Measurements from ENCODE around the gene EXOC7.

Gene EXOC7

DNA sequence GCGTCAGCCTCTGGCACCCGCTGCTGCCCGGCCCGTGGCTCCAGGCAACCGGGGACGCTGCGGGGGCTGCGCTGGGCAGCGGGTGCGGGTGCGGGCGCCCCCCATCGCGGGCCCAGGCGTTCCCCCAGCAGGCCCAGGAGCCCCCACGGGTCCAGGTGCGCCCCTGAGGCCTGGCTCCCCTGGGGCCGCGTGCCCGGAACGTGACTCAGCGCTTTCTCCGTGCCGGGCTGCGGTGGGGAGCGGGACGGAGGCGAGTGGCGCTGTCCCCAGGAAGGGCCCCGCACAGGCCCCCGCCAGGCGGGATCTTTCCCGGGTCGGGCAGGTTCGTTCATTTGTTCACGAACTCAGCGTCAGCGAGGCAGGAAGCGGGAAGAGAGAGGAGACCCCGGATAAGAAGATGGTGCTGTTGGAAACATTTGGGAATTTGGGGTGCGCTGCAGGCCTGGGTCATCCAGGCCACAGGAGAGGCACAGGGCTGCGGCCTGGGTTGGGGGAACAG, 18.4 kb upstream of the EXOC7 start:
- DNase-seq = no peak

- DNase-seq = no peak
Measured at GRCh38 chr17:76120658-76121008, 17.0 kb upstream of the EXOC7 start.

GRCh38 chr17:76119409-76120371, 16.1 kb upstream of the EXOC7 start:
- DNase-seq = no peak

GRCh38 chr17:76115138-76115754, 11.7 kb upstream of the EXOC7 start:
- DNase-seq = no peak

GRCh38 chr17:76111956-76112355, 8.4 kb upstream of the EXOC7 start:
- no peak for DNase-seq

DNA sequence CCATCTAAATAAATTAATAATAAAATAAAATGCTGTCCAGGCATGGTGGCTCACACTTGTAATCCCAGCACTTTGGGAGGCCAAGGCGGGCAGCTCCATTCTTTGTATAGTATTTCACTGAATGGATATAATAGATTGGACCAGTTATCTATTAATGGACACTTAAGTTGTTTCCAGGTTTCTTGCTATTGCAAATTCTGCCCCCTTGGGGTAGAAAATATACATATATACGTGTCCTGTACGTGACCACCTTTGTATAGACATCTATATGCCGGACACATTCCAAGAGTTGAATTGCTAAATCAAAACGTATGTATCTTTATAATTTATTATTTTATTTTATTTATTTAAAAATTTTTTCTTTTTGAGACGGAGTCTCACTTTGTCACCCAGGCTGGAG, 3.9 kb upstream of the EXOC7 start:
- no peak for DNase-seq

DNA sequence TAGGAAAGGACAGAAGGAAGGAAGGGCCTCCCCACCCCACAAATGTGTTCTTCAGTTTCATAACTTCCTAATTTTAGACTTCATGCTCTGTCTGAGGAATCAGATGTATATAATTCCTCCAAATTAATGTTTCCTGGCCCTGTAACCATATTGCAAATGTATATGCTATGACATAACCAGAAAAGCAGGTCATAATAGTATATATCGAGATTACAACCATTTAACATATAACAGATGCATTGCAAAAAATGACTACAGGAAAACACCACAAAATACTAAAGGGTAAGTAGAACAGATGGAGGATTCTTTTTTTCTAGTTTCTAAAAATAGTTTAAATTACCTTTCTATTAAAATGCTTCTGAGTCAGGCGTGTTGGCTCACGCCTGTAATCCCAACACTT, 3.1 kb upstream of the EXOC7 start:
- DNase-seq = no peak

DNA sequence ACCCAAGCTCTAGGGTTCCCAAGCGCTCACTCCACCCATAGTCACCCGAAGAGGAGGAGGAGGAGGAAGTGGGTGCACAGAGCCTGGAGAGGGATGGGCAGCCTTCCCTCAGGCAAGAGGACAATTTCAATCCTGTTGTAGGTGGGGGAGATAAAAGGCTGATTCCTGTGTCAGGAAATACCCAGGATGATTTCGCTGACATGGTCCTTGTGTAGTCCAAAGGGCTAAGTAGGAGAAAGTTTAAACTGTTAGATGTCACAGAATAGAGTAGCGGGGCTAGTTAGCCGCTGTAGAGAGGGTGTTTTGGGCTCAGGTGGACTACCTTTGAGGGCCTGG, 1.3 kb upstream of the EXOC7 start:
- no peak for DNase-seq

- no peak for DNase-seq
Measured at GRCh38 chr17:76104140-76104895, 731 bp upstream of the EXOC7 start.

DNA sequence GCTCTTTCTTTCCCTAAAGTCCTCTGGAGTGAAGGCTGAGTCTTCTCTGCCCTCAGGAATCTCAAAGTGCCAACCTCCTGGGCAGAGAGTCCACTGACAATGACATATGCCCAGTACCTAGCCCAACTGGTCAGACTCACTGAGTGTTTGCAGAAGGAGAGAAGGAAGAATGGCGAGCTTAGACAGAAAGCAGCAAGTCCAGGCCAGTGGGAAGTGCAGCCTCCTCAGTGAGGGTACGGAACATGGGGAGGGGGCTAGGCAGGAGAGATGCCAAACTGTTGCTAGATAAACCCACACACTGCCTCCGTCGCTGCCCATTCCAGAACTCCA, 678 bp downstream of the EXOC7 start:
- DNase-seq = no peak

DNA sequence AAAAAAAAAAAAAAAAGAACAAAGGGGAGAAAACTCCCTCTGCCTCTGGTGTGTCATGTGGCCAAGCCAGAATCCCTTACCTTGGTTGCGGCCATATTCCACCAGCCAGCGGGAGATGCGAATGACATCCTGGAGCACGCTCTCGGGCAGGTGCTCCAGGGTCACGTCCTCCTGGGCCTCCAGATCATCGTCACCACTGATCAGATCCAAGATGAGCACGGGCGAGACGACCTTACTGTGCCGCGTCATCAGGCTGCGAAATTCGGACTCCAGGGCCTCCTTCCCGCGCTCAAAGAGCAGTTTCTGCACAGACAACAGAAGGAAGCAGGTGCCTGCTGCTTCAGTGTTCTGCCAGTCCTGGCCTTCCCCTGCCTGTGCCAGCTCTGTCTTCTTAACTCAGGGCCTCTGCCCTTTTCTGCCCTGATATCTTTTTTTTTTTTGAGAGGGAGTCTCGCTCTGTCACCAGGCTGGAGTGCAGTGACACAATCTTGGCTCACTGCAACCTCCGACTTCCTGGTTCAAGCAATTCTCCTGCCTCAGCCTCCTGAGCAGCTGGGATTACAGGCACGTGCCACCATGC, 5.8 kb downstream of the EXOC7 start:
- no peak for DNase-seq

- no peak for DNase-seq
Measured at GRCh38 chr17:76095943-76096342, 7.6 kb downstream of the EXOC7 start.

DNA sequence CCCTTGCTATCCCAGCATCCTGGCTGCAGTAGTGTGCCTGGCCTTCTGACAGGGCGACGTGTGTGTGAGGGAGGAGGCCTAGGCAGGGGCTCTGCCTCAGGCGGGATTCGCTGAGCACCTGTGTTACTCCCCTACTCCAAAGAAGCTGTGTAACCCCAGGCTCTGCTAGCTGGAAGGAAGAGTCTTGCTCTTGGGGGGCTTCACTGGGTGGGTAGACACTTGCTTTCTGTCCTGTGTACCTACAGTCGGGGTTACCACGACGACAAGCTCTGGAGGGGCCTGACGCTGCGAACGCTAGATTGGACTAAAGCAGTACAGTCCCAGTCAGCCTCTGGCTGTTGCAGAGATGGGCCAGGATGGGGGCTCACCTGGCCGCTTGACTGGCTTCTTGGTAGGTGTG, 9.5 kb downstream of the EXOC7 start:
- DNase-seq = no peak

DNA sequence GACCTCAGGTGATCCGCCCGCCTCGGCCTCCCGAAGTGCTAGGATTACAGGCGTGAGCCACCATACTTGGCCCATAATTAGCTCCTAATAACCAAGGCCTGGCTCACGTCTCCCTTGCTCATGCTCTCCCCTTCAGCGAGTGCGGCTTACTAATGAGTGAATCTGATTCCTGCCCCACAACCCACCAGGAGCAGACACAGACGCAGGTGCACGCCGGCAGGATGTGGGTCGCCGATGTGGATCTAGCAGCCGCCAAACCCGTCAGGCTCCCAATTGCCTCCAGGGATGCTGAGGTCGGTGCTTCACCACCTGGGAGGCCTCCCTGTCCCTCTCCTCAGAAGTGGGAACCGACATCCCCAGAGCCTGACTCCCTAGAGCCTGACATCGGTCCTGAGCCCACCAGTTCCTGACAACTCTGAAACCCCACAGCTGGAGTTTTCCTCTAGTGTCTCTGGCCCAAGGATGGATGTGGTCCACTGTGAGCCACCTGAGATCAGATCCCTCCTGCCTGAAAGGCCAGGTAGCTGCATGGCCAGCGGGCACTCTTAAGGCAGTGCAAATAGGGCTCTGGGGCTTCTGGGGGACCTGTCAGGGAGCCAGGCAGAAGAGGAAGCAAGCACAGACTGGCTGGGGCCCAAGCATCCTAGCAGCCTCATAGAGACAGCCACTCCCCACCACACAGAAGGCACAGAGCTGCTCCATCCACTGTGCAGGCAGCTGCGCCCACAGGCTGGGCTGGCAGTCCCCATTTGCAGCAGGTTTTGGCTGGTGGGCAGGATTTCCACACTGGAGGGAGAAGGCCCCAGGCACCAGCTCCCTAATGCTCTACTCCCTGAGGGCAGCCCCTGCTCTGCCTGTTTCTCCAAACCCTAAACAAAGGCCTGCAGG, 10.8 kb downstream of the EXOC7 start:
- no peak for DNase-seq

DNA sequence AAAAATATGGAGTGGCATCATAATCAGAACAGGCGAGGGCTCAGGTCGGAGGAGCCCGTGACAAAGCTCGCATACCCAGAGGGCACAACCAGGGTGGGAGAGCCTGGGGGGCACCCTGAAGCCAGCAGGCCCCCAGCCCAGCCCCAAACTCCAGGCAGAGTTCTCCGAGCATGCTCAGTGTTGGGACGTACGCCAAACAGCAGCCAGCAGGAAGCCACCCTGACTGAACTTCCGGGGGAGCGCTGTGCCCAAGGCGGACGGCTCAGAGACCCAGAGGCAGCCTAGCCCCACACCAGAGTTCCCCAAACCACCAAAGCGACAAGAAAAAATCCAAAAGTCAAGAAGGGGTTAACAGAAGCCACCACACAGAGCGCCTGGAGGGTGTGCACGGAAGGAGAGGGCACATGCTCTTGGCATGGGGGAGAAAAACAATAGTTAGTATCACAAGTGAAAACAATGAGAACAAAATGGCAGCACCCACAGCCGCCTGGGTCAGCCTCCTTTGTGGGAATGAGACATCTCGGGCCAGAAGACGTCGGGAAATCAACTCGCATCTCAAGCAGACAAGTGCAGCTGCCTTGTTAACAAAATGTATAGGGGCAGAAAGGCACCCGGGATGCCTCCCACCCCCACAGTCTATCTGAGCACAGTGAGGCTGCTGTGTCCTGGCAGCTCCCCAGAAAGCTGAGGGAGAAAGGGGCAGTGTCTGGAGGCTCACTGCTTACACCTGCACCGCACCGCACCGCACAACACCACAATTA, 11.9 kb downstream of the EXOC7 start:
- no peak for DNase-seq

GRCh38 chr17:76090517-76091129, 13.0 kb downstream of the EXOC7 start:
- DNase-seq = no peak

DNA sequence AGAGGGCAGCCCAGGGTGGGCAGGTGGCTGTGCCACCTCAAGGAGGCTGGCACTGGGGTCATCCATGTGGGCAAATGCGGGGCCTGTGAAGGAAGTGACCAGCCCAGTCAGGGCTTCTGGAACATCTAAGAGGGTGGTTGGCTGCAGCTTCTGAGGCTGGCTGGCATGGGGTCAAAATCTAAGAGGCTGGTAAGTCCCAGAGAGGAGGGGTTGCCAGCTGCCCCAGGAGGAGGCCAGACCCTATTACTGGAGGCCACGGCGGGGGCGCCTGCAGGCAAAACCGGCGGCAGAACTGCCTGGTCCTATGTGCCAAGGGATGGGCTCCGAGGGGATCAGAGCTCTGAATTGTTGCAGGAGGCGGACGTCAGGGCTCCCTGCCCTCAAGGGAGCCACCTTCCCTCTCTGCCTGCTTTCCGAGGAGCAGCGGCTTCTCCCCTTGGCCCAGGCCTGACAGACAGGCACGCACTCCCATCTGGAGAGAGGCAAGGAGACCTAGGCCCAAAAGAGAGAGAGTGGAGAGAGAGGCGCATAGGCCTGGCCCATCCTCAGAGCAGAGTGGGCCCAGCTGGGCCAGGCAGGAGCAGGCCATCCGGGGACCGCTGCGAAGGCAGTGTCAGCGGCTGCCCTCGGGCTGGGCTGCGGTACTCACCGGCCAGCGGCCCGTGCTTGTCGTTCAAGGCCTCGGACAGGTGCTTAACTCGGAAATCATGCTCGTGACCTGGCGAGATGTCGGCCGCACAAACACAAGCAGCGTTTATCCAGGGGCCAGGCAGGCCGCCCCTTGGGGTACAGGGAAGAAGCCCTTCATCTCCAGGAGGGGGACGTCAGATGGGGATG, 13.7 kb downstream of the EXOC7 start:
- no peak for DNase-seq

- no peak for DNase-seq
Measured at GRCh38 chr17:76088868-76089576, 14.6 kb downstream of the EXOC7 start.

- no peak for DNase-seq
Measured at GRCh38 chr17:76088041-76088867, 15.3 kb downstream of the EXOC7 start.
